Activated naive CD4-positive, alpha-beta T cell treated with anti-CD3 and anti-CD28 coated beads for 36 hours (primary cell): ENCODE results near the gene SYNPR. TPM values are rescaled to one million over a fixed set of nuclear protein-coding genes. Genes with fewer than 3 reads are reported as not detected.

ENCODE experiments used
- CTCF ChIA-PET: fragments of 350-600 bp; sonication (Branson Sonifier 250); formaldehyde crosslinking; loops from one replicate; lab custom pipeline; 2021; ENCODE audit warnings: antibody characterized with exemption; lab: Charles Lee
- DNase-seq: peaks from one replicate; pipeline ENCODE4 v3.0.0-alpha.2; 2020
- H3K27ac Mint-ChIP-seq: one replicate; pipeline ENCODE4 v1.8.0; 2021; ENCODE audit warnings: mild to moderate bottlenecking, mixed read lengths
- H3K27me3 Mint-ChIP-seq: one replicate; pipeline ENCODE4 v1.8.0; 2021; ENCODE audit warnings: low read depth, mixed read lengths
- H3K36me3 Mint-ChIP-seq: one replicate; pipeline ENCODE4 v1.8.0; 2021; ENCODE audit warnings: low read depth, mixed read lengths
- H3K4me1 Mint-ChIP-seq: one replicate; pipeline ENCODE4 v1.8.0; 2021; ENCODE audit warnings: low read depth, mixed read lengths
- H3K4me3 Mint-ChIP-seq: one replicate; pipeline ENCODE4 v1.8.0; 2021; ENCODE audit warnings: mild to moderate bottlenecking, moderate library complexity, mixed read lengths
- H3K9me3 Mint-ChIP-seq: one replicate; pipeline ENCODE4 v1.8.0; 2021; ENCODE audit warnings: mixed read lengths
- intact Hi-C: fragments of 100-400 bp; cut with micrococcal nuclease; formaldehyde crosslinking; loops from one replicate; pipeline ENCODE4 v1.15.1; 2023
- total RNA-seq, 2 experiments: library from RNA; stranded (reverse); gene quantifications; one replicate each; pipeline ENCODE4 v1.2.3, GENCODE V29; 2021

SYNPR gene
- total RNA-seq, 2 experiments from 2014 or later, result not detected

GRCh38 chr3:63264716-63265115 is 13.4 kb upstream of the SYNPR start:
- Mint-ChIP-seq H3K9me3 (peaks cover 2% of the 10 kb centered on the region), H3K27me3 (peaks cover 2% of the 10 kb centered on the region), H3K4me3 (no peak overlapping the region), H3K4me1 (no peaks in the 10 kb centered on the region), H3K36me3 (no peaks in the 10 kb centered on the region), H3K27ac (no peak overlapping the region)
- CTCF ChIA-PET, result no interaction called here
- DNase-seq, result no peak
- intact Hi-C loops, result no loop called here

- H3K27ac Mint-ChIP-seq, result no peak overlapping the region
- DNase-seq, result no peak
- H3K4me3 Mint-ChIP-seq, result no peak overlapping the region
- intact Hi-C loops, result no loop called here
- CTCF ChIA-PET, result no interaction called here
- H3K4me1 Mint-ChIP-seq, result no peaks in the 10 kb centered on the region
- peaks cover 2% of the 10 kb centered on the region for H3K9me3 Mint-ChIP-seq
- H3K27me3 Mint-ChIP-seq, result peaks cover 28% of the 10 kb centered on the region
- H3K36me3 Mint-ChIP-seq, result no peaks in the 10 kb centered on the region
Measured at GRCh38 chr3:63274359-63274758, 3.7 kb upstream of the SYNPR start.

GRCh38 chr3:63279005-63279841 is 1.1 kb downstream of the SYNPR start:
- Mint-ChIP-seq H3K4me1 (no peaks in the 10 kb centered on the region), H3K9me3 (no peaks in the 10 kb centered on the region), H3K36me3 (no peaks in the 10 kb centered on the region), H3K27ac (no peak overlapping the region), H3K4me3 (no peak overlapping the region), H3K27me3 (peaks cover 38% of the 10 kb centered on the region)
- DNase-seq, result no peak
- CTCF ChIA-PET, result no interaction called here
- intact Hi-C loops, result no loop called here

DNA sequence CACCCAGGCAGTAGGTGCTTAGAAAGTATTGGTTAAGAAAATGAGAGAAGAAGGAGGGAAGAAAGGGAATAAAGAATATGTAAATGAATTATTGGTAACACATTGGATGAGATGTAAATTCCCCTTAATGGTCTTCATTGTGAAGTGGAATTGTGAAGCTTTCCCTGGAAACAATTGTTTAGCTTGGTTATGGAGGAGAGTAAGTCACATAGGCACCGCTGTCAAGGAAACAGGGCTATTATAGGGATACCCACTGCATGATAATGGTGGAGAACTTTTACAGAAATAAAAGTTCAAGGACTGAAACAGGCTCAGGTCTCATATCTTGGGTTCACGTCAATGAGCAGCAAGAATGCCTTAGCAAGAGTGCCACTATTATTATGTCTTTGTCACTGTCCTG is 9.5 kb downstream of the SYNPR start:
- Mint-ChIP-seq H3K36me3 (no peaks in the 10 kb centered on the region), H3K27ac (no peak overlapping the region), H3K27me3 (peaks cover 2% of the 10 kb centered on the region), H3K4me3 (no peak overlapping the region), H3K4me1 (no peaks in the 10 kb centered on the region), H3K9me3 (peaks cover 1% of the 10 kb centered on the region)
- CTCF ChIA-PET, result no interaction called here
- intact Hi-C loops, result no loop called here
- DNase-seq, result no peak

GRCh38 chr3:63290686-63291085 is 12.6 kb downstream of the SYNPR start:
- intact Hi-C loops, result no loop called here
- no peaks in the 10 kb centered on the region for H3K36me3 Mint-ChIP-seq
- no peak for DNase-seq
- CTCF ChIA-PET, result no interaction called here
- no peak overlapping the region for H3K4me3 Mint-ChIP-seq
- H3K27ac Mint-ChIP-seq, result no peak overlapping the region
- peaks cover 4% of the 10 kb centered on the region for H3K27me3 Mint-ChIP-seq
- no peaks in the 10 kb centered on the region for H3K4me1 Mint-ChIP-seq
- H3K9me3 Mint-ChIP-seq, result peaks cover 1% of the 10 kb centered on the region

DNA sequence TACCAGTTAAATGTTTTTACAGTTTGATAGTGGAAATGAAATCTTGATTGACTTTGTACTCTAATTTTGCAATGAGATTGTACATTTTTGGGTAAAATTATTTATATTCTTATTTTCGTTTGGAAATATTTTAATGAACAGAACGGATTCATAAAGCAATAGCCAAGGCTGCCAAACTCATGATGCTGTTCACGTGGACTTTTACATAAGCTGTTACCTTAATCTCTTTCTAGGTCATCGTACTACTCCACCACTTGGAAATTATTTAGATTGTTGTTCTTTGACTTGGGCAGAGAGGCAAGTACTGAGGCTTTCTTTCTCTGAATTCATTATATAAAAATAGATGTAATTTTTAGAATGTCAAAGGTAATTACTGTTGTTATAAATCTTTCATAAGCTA is 16.2 kb downstream of the SYNPR start:
- Mint-ChIP-seq H3K36me3 (no peaks in the 10 kb centered on the region), H3K4me3 (no peak overlapping the region), H3K9me3 (peaks cover 2% of the 10 kb centered on the region), H3K4me1 (no peaks in the 10 kb centered on the region), H3K27me3 (peaks cover 4% of the 10 kb centered on the region), H3K27ac (no peak overlapping the region)
- DNase-seq, result no peak
- CTCF ChIA-PET, result no interaction called here
- intact Hi-C loops, result no loop called here

GRCh38 chr3:63295356-63295755 is 17.2 kb downstream of the SYNPR start:
- Mint-ChIP-seq H3K27ac (no peak overlapping the region), H3K9me3 (peaks cover 3% of the 10 kb centered on the region), H3K36me3 (no peaks in the 10 kb centered on the region), H3K4me3 (no peak overlapping the region), H3K4me1 (no peaks in the 10 kb centered on the region), H3K27me3 (peaks cover 4% of the 10 kb centered on the region)
- CTCF ChIA-PET, result no interaction called here
- intact Hi-C loops, result no loop called here
- no peak for DNase-seq

GRCh38 chr3:63295806-63296205 is 17.7 kb downstream of the SYNPR start:
- CTCF ChIA-PET, result no interaction called here
- no peak overlapping the region for H3K27ac Mint-ChIP-seq
- DNase-seq, result no peak
- intact Hi-C loops, result no loop called here
- H3K4me1 Mint-ChIP-seq, result no peaks in the 10 kb centered on the region
- H3K4me3 Mint-ChIP-seq, result no peak overlapping the region
- H3K9me3 Mint-ChIP-seq, result peaks cover 3% of the 10 kb centered on the region
- H3K36me3 Mint-ChIP-seq, result no peaks in the 10 kb centered on the region
- peaks cover 4% of the 10 kb centered on the region for H3K27me3 Mint-ChIP-seq

GRCh38 chr3:63296249-63296648 is 18.1 kb downstream of the SYNPR start:
- no peak overlapping the region for H3K4me3 Mint-ChIP-seq
- H3K4me1 Mint-ChIP-seq, result no peaks in the 10 kb centered on the region
- no peaks in the 10 kb centered on the region for H3K36me3 Mint-ChIP-seq
- peaks cover 3% of the 10 kb centered on the region for H3K9me3 Mint-ChIP-seq
- intact Hi-C loops, result no loop called here
- no peak for DNase-seq
- H3K27ac Mint-ChIP-seq, result no peak overlapping the region
- CTCF ChIA-PET, result no interaction called here
- peaks cover 4% of the 10 kb centered on the region for H3K27me3 Mint-ChIP-seq

GRCh38 chr3:63303238-63303637 is 25.1 kb downstream of the SYNPR start:
- H3K27ac Mint-ChIP-seq, result no peak overlapping the region
- H3K36me3 Mint-ChIP-seq, result no peaks in the 10 kb centered on the region
- peaks cover 4% of the 10 kb centered on the region for H3K27me3 Mint-ChIP-seq
- peaks cover 3% of the 10 kb centered on the region for H3K9me3 Mint-ChIP-seq
- intact Hi-C loops, result no loop called here
- no peak for DNase-seq
- CTCF ChIA-PET, result no interaction called here
- no peak overlapping the region for H3K4me3 Mint-ChIP-seq
- no peaks in the 10 kb centered on the region for H3K4me1 Mint-ChIP-seq

DNA sequence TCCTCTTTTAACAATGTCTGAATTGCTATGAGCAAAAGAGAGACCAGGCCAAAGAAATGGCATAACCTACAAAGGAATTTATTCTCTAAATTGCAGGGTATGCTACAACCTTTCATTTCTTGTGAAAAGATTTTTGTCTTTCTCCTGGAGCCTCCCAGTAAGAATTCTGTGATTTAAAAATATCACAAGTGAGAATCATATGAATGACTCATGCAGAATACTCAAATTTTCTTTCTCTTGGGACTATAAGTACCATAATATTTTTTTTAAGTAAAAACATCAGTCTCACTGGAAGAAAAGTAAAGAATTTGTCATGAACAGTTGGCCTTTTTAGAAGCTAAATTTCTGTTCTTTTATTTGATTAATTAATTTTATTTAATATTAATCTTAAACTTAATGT is 26.3 kb downstream of the SYNPR start:
- Mint-ChIP-seq H3K36me3 (no peaks in the 10 kb centered on the region), H3K9me3 (peaks cover 4% of the 10 kb centered on the region), H3K4me1 (no peaks in the 10 kb centered on the region), H3K27me3 (peaks cover 2% of the 10 kb centered on the region), H3K27ac (no peak overlapping the region), H3K4me3 (no peak overlapping the region)
- DNase-seq, result no peak
- CTCF ChIA-PET, result no interaction called here
- intact Hi-C loops, result no loop called here

DNA sequence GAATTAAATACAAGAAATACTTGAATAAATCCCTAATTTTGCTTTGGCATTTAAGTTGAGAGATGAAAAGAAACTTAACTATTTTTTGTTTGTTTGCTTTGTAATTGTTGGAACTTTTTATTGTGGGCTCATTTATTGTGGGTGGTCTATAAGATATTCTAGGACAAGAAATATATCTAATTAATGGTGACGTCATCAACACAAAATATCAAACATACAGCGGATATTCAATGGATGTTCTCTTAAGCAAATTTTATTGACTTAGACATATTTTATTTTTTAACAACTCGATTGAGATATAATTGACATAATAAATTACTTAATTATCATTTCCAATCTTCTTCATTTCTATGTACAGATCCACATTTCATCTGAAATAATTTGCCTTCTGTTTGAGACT is 30.0 kb downstream of the SYNPR start:
- DNase-seq, result no peak
- intact Hi-C loops, result no loop called here
- Mint-ChIP-seq H3K9me3 (peaks cover 3% of the 10 kb centered on the region), H3K4me1 (no peaks in the 10 kb centered on the region), H3K36me3 (no peaks in the 10 kb centered on the region), H3K27ac (no peak overlapping the region), H3K4me3 (no peak overlapping the region), H3K27me3 (peaks cover 2% of the 10 kb centered on the region)
- CTCF ChIA-PET, result no interaction called here

DNA sequence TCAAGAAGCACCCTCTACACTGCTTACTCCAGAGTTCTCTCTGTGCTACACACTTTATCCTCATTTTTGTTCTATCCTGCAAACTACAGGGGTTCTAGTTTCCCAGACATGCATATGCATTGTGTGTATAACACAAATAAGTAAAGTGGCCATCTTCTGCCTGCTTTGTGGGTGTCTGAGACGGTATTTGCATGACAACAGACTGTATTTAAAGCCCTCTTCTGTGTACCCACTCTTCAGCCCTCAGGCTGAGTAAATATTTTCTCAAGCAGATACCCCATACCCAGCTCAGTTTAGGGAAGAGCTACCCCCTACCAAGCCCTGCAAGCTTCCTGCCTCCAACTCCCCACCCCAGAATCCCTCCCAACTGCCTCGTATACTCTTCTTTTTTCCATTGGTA is 31.7 kb downstream of the SYNPR start:
- intact Hi-C loops, result no loop called here
- Mint-ChIP-seq H3K36me3 (no peaks in the 10 kb centered on the region), H3K27ac (no peak overlapping the region), H3K4me1 (no peaks in the 10 kb centered on the region), H3K27me3 (peaks cover 2% of the 10 kb centered on the region), H3K4me3 (no peak overlapping the region), H3K9me3 (peaks cover 7% of the 10 kb centered on the region)
- CTCF ChIA-PET, result no interaction called here
- no peak for DNase-seq
